Coronary artery (tissue), 2 donors: ENCODE data around the gene RSAD1.

Source experiments
- DNase-seq: peaks from one replicate; pipeline ENCODE4 v3.0.0-alpha.2; 2017; ENCODE audit warnings: low spot score
- H3K27ac ChIP-seq, 2 donors: fragments of 200-600 bp; sonication (generic); one replicate each; pipeline ENCODE4 v1.5.1; 2016 to 2019
- H3K4me3 ChIP-seq: fragments of 200-600 bp; sonication (generic); 2 replicates; pipeline ENCODE4 v1.5.1; 2016; ENCODE audit warnings: mild to moderate bottlenecking, moderate library complexity
- TF ChIP-seq, protein P1 (sequence below): fragments of 200-600 bp; sonication (generic); IDR thresholded peaks from one replicate; pipeline ENCODE4 v1.5.1; 2019; ENCODE audit warnings: antibody characterized with exemption

RSAD1 gene

DNA sequence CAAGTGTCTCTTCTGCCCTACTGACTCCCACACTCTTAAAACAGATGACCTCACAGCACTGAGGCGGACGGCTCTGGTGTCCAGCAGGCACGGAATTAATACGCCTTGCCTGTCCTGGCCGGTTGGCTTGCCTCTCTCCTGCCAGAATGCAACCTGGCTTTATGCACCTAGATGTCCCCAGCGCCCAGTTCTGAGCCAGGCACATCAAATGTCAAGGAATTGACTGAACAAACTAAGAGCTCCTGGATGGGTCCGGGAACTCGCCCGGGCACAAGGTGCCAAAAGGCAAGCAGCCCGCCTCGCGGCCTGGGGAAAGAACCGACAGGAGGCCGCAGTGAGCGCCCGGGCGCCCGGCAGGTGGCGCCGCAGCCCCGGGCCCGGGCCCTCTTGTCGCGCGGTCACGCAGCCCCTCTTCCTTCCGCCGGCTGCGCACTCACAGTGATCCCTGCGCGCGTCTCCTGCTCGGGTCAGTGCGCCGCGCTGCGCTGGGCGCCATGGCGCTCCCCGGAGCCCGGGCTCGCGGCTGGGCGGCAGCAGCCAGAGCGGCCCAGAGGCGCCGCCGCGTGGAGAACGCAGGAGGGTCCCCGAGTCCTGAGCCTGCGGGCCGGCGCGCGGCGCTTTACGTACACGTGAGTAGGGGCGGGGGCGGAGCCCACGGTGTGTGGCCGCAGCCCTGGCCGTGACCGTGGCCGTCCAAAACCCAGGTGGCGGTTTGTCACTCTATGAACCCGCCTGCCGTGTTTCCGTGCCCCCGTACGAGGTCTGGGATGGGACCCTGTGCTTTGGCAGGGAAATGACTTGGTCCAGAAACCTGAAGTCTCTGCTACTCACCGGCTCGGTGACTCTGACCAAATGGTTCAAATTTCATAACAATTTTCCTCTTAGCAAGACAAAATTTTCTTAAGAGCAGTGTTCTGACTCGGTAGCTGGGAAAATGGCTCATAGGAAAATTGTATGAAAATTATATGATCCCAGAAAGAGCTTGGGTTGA lies at the start of gene RSAD1:
RSAD1 (plus strand) TSS at position 470 of the 991 bp plus-strand sequence; CDS start at position 495, 25 bp downstream.
- peak; percentile 90 for DNase-seq
- TF ChIP-seq, protein P1, sequence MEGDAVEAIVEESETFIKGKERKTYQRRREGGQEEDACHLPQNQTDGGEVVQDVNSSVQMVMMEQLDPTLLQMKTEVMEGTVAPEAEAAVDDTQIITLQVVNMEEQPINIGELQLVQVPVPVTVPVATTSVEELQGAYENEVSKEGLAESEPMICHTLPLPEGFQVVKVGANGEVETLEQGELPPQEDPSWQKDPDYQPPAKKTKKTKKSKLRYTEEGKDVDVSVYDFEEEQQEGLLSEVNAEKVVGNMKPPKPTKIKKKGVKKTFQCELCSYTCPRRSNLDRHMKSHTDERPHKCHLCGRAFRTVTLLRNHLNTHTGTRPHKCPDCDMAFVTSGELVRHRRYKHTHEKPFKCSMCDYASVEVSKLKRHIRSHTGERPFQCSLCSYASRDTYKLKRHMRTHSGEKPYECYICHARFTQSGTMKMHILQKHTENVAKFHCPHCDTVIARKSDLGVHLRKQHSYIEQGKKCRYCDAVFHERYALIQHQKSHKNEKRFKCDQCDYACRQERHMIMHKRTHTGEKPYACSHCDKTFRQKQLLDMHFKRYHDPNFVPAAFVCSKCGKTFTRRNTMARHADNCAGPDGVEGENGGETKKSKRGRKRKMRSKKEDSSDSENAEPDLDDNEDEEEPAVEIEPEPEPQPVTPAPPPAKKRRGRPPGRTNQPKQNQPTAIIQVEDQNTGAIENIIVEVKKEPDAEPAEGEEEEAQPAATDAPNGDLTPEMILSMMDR: peak; percentile 98

DNA sequence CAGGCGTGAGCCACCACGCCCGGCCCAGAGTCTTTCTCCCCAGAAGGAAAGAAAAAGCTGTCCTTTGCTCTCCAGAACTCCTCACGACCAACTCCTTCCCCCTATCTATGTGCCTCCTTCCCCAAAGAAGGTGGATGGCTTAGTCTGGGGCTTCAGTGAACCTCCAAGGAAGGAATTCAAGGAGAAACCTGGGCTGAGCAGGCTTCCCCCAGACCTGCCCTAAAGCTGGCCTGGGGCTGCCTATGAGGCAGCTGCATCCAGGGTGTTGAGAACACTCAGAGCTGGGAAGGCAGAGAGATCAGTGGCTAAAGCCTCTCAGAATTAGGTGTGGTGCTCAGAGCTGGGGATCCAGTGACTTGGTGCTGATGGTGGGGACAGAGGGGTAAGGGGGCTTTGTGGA lies 48.9 kb upstream of the RSAD1 start:
- Histone ChIP-seq H3K27ac (no peak overlapping the region), H3K4me3 (no peak overlapping the region)
- DNase-seq: no peak

More for the DNA sequence above, at the start of gene RSAD1:
- peak within 1 kb of the TSS; percentile 91 to 94 for H3K27ac ChIP-seq
- H3K4me3 ChIP-seq: peak within 1 kb of the TSS; percentile 90

DNA sequence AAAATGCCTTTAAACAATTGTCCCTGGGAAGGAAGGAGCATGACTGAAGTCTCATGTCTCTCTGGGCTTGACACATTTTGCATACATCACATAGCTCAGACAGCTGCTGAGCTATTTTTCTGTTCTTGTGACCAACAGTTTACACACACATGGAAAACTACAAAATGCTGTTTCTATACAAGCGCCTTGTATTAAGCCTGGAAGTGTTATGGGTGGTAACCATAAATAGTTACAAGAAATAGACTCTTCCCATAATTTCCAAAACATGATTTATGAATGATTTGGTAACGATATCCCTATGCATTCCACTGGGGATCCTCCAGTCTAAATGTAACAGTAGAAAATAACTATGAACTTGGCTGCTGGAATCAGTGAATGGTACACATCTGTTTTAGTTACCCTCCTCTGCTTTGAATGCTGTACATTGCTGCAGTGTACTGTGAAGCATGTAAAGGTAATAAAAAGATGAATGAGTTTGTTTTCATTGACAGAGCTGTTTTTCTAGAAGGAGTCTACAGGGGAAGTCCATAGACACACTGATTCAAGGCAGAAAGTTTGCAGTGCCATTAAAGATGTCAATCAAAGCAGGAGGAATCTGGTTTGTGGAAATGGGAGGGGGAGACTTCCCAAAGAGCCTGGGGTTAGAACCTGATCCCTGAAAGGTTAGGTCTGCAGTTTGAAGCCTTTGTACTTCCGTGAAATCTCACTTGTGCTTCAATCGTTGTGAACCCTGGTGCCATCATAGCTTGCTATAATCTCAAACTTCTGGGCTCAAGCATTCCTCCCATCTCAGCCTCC lies 47.6 kb upstream of the RSAD1 start:
- no peak for DNase-seq
- Histone ChIP-seq H3K4me3 (no peak overlapping the region), H3K27ac (no peak overlapping the region)
- TF ChIP-seq, protein P1: no peak

More for the DNA sequence above, 48.9 kb upstream of the RSAD1 start:
- TF ChIP-seq, protein P1: no peak

DNA sequence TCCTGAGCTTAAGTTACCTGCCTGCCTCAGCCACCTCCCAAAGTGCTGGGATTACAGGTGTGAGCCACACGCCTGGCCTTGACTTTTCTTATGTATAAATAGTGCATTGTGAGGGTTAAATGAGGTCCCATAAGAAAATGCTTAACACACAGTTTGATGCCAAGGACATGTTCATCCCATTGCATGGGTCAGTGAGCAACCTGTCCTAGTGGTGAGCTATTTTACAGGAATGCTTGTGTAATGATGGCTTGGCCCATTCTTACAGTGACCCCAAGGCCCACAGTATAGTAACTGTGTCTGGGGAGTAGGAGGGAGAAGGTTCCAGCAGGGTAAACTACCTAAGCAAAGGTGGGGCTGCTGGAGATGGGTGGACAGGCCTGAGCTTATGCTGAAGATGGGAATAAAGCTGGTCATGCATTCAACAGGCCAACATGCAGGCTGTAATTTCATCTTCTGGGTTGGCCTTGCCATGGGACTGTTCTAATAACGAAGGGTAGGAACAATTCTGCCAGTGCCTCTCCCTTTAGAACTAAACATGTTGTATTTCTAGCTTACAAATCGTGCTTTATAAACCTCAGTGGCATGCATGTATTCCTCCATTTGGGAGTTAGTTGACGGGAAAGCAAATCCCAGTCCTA lies 46.4 kb upstream of the RSAD1 start:
- TF ChIP-seq, protein P1: no peak
- DNase-seq: no peak
- no peak overlapping the region for H3K4me3 ChIP-seq
- H3K27ac ChIP-seq: no peak overlapping the region

DNA sequence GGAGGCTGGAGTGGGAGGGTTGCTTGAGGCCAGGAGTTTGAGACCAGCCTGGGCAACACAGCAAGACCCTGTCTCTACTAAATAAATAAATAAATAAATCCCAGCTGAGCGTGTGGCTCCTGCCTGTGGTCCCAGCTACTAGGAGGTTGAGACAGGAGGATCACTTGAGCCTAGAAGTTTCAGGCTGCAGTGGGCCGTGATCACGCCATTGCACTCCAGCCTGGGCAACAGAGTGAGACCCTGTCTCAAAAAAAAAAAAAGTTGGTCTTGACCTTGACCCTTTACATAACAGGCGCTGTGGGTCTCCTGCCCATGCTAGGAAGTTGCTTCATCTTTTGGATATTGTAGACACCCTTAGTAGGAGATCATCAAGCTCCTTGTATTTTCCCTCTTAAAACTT lies 41.3 kb upstream of the RSAD1 start:
- DNase-seq: no peak
- TF ChIP-seq, protein P1: no peak
- H3K27ac ChIP-seq: no peak overlapping the region

DNA sequence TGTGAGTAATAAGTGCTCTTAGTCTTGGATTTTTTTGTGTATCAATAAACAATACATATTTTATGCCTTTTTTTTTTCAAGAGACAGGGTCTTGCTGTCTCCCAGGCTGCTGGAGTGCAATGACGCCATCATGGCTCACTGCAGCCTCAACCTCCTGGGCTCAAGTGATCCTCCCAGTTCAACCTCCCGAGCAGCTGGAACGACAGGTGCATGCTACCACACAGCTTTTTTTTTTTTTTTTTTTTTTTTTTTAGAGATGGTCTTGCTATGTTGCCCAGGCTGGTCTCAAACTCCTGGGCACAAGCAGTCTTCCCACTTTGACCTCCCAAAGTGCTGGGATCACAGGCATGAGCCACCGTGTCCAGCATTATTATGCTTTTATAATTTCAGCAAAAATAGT lies 39.7 kb upstream of the RSAD1 start:
- Histone ChIP-seq H3K27ac (no peak overlapping the region), H3K4me3 (no peak overlapping the region)
- TF ChIP-seq, protein P1: no peak
- DNase-seq: no peak

More for the DNA sequence above, 41.3 kb upstream of the RSAD1 start:
- H3K4me3 ChIP-seq: no peak overlapping the region
